Right lobe of liver (tissue), 4 donors: ENCODE measurements around the gene STK10.

ENCODE experiments used
- CTCF ChIP-seq, 4 donors: fragments of 200-600 bp in 3 of 4; fragments of 450-650 bp in 1 of 4; IDR thresholded peaks; one replicate each; pipeline versions ENCODE4 v1.5.1 to v1.8.0; 2016 to 2022; ENCODE audit warnings: antibody characterized with exemption in 4 of 4, mild to moderate bottlenecking in 2 of 4
- POLR2A ChIP-seq: fragments of 450-650 bp; IDR thresholded peaks from one replicate; pipeline ENCODE4 v1.6.1; 2017; ENCODE audit warnings: antibody characterized with exemption, mild to moderate bottlenecking
- donor health status: DM: no; HTN: no; CAD: no.
- donor health status: DM: no; HTN: no; CAD: no.
- donor health status: DM: no; HTN: yes; CAD: no.

- TF ChIP-seq POLR2A (no peak), CTCF (IDR thresholded peaks at IDR 0.05) (no peak)
Observed at GRCh38 chr5:172146748-172147092, 41.3 kb downstream of the STK10 start.
